ENCODE measurements around the gene FASTK.

The FASTK gene

DNA sequence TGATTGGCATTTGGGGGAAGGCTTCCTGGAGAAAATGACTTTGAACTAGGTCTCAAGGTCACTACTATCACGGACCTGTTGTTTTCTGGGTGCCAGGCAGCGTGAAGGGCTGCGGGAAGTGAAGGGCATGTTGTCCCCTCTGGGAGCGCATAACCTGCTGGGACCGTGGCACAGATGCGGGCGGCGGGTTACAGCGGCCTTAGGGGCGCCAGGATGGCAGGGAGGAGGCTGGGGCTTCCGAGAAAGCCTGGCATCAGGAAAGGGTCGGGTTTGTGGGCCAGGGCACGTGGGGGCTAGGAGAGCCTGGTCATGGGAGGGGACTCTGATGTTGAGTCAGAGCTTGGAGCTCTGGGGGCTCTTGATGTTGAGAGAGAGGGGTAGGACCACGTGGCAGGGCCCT is 15.1 kb downstream of the FASTK start:
- Mint-ChIP-seq H3K27ac (peak overlapping the region; percentile 30), H3K27me3 (no peaks in the 10 kb centered on the region), H3K9me3 (no peaks in the 10 kb centered on the region), H3K4me1 (peaks cover 15% of the 10 kb centered on the region), H3K4me3 (no peak overlapping the region), H3K36me3 (peaks cover 24% of the 10 kb centered on the region)
- CTCF ChIA-PET: no interaction called here
- no peak for DNase-seq

DNA sequence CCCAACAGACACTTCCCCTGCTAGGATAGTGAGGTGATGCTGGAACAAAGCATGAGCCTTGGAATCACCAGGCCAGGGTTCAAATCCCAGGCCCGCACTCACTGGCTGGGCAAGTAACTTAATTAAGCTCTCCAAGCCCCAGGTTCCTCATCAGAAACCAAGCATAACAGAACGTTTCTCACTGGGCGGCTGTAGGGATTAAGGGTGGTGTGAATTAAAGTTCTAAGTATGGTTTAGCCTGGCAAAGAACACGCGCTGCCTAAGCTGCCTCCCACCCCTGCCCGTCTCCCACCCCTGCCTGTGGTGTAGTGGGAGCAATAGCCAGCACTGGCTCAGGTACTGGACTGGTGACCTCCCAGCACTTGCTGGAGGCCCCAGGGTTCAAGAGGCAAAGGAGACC is 15.6 kb downstream of the FASTK start:
- H3K4me1 Mint-ChIP-seq: peaks cover 20% of the 10 kb centered on the region
- H3K36me3 Mint-ChIP-seq: peaks cover 24% of the 10 kb centered on the region
- H3K27me3 Mint-ChIP-seq: no peaks in the 10 kb centered on the region
- no peaks in the 10 kb centered on the region for H3K9me3 Mint-ChIP-seq
- no peak overlapping the region for H3K4me3 Mint-ChIP-seq
- DNase-seq: no peak
- H3K27ac Mint-ChIP-seq: no peak overlapping the region
- CTCF ChIA-PET: no interaction called here

DNA sequence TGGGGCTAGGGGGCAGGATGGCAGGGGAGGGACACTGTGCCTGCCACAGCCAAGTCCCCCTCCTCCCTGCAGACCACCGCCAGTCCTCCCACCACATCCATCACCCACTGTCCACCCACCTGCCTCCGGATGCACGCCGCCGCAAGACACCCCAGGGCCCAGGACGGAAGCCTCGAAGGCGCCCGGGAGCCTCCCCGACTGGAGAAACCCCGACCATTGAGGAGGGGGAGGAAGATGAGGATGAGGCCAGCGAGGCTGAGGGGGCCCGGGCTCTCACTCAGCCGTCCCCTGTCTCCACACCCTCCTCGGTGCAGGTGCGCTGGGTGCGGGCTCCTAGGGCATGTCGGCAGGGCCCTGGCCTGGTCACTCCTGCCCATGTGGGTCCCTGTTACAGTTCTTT is 16.2 kb downstream of the FASTK start:
- Mint-ChIP-seq H3K36me3 (peaks cover 24% of the 10 kb centered on the region), H3K27me3 (no peaks in the 10 kb centered on the region), H3K9me3 (no peaks in the 10 kb centered on the region), H3K4me1 (peaks cover 20% of the 10 kb centered on the region), H3K4me3 (no peak overlapping the region), H3K27ac (no peak overlapping the region)
- CTCF ChIA-PET: no interaction called here
- DNase-seq: no peak

DNA sequence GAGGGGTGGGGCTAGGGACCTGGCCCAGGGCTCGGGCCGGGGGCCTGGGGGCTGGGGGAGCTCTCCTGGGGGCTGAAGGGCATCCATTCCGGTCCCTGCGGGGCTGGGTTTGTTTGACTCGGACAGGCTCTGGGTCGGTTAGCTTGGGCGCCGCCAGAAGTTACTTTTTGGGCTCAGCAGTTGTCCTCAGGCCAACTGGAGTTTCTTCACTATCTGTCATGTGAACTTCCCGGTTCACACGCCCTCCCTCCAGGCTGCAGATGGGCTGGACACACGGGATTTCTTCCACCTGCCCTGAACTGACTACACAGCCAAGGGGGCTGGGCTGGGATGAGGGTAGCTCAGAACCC is 17.4 kb downstream of the FASTK start:
- Mint-ChIP-seq H3K27me3 (no peaks in the 10 kb centered on the region), H3K9me3 (no peaks in the 10 kb centered on the region), H3K36me3 (peaks cover 19% of the 10 kb centered on the region), H3K4me1 (peaks cover 31% of the 10 kb centered on the region), H3K27ac (no peak overlapping the region), H3K4me3 (no peak overlapping the region)
- no peak for DNase-seq
- CTCF ChIA-PET: interaction anchor here (1.1 kb wide), 1 partner anchor 13 kb away, joined by 3 read pairs; no protein-coding TSS in a partner anchor

DNA sequence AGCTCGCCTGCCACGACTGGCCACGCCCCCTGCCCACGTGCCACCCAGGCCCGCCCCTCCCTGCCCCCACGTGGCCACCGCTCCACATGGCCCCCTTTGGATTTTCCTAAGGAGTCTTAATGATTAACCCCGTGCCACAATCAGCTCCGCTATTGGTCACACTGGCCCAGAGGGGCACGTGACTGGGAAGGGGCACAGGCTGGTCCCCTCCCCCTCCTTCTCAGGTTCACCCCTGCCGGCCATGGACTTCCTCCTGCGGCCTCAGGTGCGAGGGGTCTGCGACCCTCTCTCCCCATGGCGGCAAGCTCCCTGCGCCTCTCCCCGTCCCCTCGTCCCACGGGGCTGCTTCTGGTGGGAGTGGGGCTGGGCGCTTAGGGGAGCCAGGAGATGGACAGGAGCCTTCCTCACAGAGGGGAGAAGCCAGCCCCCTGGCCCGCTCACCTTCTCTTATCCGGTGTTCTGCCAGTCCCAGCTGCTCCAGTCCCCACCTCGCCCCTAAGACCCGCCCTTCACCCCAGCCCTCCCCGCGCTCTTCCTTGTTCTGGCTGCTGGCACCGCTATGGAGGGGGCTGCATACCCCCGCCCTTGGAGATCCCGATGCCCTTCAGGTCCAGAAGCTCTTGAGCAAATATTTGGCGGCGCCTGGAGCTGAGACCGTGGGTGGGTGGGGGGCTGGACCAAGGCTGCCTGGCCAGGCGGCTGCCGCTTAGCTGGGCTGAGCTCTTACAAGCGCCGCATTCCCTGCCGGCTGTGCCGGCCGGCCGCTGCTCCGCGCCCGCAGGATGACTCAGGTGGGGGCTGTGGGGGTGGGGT is 18.0 kb downstream of the FASTK start:
- Mint-ChIP-seq H3K27me3 (no peaks in the 10 kb centered on the region), H3K36me3 (peaks cover 15% of the 10 kb centered on the region), H3K27ac (no peak overlapping the region), H3K4me3 (no peak overlapping the region), H3K4me1 (peaks cover 31% of the 10 kb centered on the region), H3K9me3 (no peaks in the 10 kb centered on the region)
- CTCF ChIA-PET: interaction anchor here (1.1 kb wide), 1 partner anchor 14 kb away, joined by 3 read pairs; no protein-coding TSS in a partner anchor
- DNase-seq: no peak

DNA sequence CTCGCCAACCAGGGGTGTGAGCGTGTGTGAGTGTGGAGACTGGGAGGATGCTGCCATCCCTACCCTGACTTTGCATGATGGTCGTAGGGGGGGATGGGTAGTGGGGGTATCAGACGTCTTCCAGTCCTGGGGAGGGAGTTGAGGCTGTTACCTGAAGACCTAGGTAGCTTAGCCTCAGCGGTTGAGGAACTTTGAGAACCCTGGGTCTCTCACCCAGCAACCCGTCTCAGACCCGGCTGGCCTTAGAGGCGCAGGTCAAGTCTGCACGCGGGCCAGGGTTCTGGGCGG is 18.6 kb downstream of the FASTK start:
- H3K4me1 Mint-ChIP-seq: peaks cover 36% of the 10 kb centered on the region
- CTCF ChIA-PET: no interaction called here
- H3K4me3 Mint-ChIP-seq: peak overlapping the region; percentile 96
- DNase-seq: no peak
- H3K27me3 Mint-ChIP-seq: no peaks in the 10 kb centered on the region
- peaks cover 12% of the 10 kb centered on the region for H3K36me3 Mint-ChIP-seq
- H3K9me3 Mint-ChIP-seq: no peaks in the 10 kb centered on the region
- no peak overlapping the region for H3K27ac Mint-ChIP-seq

DNA sequence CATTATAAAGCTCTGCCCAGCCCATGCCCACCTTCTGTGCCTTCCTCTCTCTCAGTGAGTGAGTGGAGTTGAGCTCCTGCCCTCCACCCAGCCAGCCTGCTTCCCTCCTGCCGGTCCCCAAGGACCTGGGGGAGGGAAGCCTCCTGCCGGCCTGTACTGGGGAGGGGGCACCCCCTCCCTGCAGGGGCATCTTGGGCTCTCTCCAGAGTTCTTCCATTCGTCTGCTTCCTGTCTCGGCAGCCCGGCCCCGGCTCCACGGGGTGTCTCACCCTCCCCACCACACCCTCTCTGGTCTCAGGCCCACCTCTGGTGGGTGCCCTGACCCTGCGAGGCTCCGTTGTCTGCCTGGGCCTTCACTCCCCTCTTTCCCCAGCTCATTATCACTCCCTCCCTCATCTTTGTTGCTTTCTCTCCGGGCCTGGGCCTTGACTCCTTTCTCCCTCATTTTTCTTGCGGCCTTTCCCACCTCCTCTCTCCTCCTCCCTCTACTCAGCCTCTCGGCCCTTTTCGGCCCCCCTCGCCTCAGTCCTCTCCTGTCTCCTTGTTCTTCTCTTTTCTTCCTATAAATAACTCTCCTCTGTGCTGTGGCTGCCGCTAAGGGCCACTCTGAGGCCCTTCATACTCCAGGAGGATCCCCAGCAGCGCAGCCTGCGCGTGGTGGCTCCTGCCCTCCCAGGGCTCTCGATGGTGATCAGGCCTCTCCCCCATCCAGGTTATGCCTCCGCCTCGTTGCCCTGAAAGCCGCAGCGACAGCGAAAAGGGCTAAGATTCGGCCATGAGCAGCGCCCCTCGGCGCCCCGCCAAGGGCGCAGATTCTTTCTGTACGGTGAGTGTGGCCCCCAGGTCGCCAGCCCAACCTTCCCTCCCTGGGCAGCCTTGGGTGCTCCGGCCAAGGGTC is 19.1 kb downstream of the FASTK start:
- no peak overlapping the region for H3K27ac Mint-ChIP-seq
- peaks cover 13% of the 10 kb centered on the region for H3K36me3 Mint-ChIP-seq
- H3K4me1 Mint-ChIP-seq: peaks cover 42% of the 10 kb centered on the region
- no peaks in the 10 kb centered on the region for H3K9me3 Mint-ChIP-seq
- DNase-seq: no peak
- H3K27me3 Mint-ChIP-seq: no peaks in the 10 kb centered on the region
- peak overlapping the region; percentile 96 for H3K4me3 Mint-ChIP-seq
- CTCF ChIA-PET: no interaction called here

DNA sequence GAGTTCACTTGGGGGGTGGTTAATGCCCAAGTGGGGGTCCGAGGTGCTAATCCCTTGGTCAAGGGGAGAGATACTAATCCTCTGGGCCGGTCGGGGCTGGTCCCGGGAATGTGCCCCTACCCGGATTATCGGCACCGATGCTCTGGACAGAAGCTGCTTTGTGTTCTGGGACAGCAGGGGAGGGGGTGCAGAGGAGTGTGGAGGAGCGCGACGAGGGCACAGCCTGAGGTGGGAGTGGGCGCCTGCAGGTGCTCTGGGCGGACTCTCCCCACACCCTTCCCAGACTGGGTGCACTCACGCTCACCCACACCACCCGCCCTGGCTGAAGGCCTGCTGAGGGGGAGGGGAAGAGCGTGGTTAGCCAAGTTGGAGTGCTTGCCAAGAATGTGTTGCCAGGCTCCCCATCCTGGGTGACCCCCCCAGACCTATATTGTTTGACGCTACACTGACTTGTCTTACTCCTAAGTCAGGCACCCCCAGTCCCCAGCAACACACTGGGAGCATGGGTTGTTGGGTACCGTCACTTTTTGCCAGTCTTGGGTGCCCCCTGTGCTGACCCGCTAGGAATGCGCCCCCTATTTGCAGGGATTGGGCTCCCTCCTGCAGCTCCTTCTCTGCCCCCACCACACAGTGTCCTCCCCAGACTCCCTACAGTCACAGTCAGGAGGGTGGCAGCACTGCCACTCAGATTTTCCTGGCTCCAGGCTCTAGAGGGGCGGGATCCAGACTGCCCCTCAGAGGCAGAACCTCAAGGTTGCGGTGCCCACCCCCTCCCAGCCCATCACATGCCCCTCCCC is 20.0 kb downstream of the FASTK start:
- H3K27me3 Mint-ChIP-seq: no peaks in the 10 kb centered on the region
- H3K9me3 Mint-ChIP-seq: no peaks in the 10 kb centered on the region
- H3K4me3 Mint-ChIP-seq: peak overlapping the region; percentile 96
- peaks cover 13% of the 10 kb centered on the region for H3K36me3 Mint-ChIP-seq
- H3K4me1 Mint-ChIP-seq: peaks cover 48% of the 10 kb centered on the region
- DNase-seq: peak; percentile 28
- H3K27ac Mint-ChIP-seq: peak overlapping the region; percentile 7
- CTCF ChIA-PET: interaction anchor here (0.6 to 1.8 kb wide), 5 partner anchors 16 to 55 kb away, joined by 3 to 7 read pairs (median 3); no protein-coding TSS in a partner anchor

DNA sequence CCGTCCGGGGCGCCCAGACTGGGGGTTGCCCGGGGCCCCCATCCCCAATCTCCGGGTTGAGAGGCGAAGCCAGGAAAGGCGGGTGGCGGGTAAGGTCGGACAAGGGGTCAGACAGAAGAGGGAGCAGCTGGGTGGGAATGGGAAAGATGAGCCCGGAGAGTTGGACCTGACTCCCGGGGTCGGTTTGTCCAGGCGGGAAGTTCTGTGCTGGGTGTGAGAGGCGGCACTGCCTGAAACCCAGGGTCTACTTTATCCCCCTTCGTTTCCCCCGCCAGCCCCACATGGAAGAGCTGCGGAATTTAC is 20.5 kb downstream of the FASTK start:
- Mint-ChIP-seq H3K27ac (peak overlapping the region; percentile 7), H3K4me3 (peak overlapping the region; percentile 96), H3K9me3 (no peaks in the 10 kb centered on the region), H3K36me3 (peaks cover 10% of the 10 kb centered on the region), H3K27me3 (no peaks in the 10 kb centered on the region), H3K4me1 (peaks cover 48% of the 10 kb centered on the region)
- CTCF ChIA-PET: interaction anchor here (0.7 to 1.8 kb wide), 4 partner anchors 17 to 51 kb away, joined by 3 to 7 read pairs (median 4); no protein-coding TSS in a partner anchor
- DNase-seq: no peak

DNA sequence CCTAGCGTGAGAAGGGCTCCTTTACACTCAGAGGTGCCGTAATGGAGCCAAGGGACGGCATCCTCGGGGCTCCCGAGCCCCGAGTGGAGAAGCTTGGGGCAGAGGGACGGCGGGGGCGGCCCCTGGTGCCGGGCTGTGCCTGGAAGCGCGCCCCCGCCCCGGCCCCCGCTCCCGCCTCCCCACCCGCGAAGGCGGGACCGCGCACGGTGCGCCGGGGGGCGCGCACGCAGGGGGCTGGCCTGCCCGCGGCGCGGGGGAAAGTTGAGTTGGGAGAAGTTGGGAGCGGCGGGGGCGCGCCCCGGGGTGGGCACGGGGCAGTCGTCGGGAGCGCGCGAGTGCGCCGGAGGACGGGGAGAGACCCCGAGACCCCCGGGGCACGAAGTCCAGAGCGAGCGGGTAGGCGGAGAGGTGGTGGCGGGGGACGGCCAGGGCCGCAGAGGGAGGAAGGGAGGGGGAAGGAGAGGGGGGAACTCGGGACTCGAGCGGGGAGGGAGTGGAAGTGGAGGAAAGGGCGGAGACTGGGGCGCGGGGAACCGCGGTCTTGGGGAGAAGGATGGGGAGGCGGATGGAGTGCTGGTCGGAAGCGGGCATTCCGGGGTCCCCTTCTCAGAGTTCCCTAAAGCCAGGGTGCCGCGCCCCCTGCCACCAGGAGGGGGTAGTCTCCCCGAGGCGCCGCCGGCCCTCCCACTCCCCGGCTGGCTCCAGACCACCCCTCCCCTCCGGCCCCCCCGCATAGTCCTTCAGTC is 21.1 kb downstream of the FASTK start, which contains the start of gene SLC4A2:
Gene SLC4A2, plus strand, starts transcription at position 223 of the 746 bp plus-strand sequence. CDS start 2,399 bp downstream, outside the sequence.
- peaks cover 8% of the 10 kb centered on the region for H3K36me3 Mint-ChIP-seq
- peak within 1 kb of the TSS; percentile 96 for H3K4me3 Mint-ChIP-seq
- peak within 1 kb of the TSS; percentile 94 for H3K27ac Mint-ChIP-seq
- peaks cover 48% of the 10 kb centered on the region for H3K4me1 Mint-ChIP-seq
- no peaks in the 10 kb centered on the region for H3K9me3 Mint-ChIP-seq
- CTCF ChIA-PET: interaction anchor here (0.7 to 1.8 kb wide), 2 partner anchors 40 to 51 kb away, joined by 3 to 7 read pairs; no protein-coding TSS in a partner anchor
- H3K27me3 Mint-ChIP-seq: no peaks in the 10 kb centered on the region
- peak; percentile 79 for DNase-seq

DNA sequence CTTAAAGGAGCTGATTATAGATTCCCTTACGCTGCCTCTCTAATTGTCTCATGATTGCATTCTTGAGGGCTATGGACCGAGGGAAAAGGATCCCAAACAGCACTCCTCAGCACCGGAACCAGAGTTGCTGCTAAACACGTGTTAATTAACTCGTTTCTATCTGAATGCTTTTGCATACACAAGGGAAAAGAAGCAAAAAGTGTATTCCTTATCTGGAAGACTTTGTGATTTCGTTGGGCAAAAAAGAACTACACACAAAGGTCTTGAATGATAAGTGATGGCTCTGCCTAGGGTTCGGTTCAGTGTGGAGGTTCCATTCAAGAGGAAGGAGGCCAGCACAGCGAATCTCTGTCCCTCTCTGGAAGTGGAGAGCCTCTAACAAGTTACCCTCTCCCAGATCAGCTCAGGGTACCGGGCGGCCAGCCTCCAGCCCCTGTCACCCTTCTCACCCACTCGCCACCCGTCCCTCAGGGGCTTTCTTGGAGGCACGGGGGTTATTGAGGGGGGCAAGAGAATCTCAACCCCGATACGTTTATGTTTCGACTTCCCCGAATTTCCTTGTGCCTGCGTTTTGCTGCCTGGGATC is 21.7 kb downstream of the FASTK start:
- Mint-ChIP-seq H3K36me3 (peaks cover 6% of the 10 kb centered on the region), H3K4me1 (peaks cover 50% of the 10 kb centered on the region), H3K27me3 (no peaks in the 10 kb centered on the region), H3K9me3 (no peaks in the 10 kb centered on the region), H3K4me3 (peak overlapping the region; percentile 96), H3K27ac (peak overlapping the region; percentile 94)
- CTCF ChIA-PET: interaction anchor here (1.8 kb wide), 1 partner anchor 52 kb away, joined by 7 read pairs; no protein-coding TSS in a partner anchor
- DNase-seq: peak; percentile 38

DNA sequence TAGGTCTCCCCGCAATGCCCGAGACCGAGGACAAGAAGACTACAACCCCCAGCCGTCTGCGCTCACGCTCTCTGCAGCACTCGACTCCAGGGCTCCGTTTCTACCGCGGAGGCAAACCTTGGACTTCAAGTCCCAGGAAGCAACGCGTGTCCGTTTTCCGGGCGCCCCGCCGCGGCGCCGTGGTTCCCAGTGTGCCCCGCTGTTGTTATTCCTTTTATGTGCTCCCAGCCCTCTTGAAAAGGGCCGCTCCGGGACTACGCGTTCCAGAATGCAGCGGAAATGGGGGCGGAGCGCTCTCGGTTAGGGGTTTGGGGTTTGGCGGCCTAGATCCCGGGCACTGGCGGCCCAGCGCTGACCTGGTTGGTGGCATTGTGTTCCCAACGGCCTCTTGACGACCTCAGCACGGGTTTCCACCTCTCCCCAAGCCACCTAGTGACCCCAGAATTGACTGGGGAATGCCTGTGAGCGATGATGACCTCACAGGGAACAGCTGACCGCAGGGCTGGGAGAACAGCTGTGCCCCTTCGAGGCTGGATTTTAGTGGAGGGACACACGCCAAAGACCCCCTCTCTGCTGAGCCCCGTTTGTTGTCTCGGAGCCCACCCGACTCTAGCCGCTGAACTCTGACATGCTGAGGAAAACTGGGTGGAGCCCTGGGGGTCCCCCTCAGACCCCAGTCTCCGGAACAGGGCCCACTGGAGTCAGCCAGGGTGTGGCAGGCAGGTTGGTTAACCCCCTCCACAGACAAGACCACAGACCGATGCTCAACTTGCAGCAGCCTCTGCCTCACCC is 22.4 kb downstream of the FASTK start:
- H3K27me3 Mint-ChIP-seq: no peaks in the 10 kb centered on the region
- CTCF ChIA-PET: no interaction called here
- H3K36me3 Mint-ChIP-seq: peaks cover 2% of the 10 kb centered on the region
- H3K4me3 Mint-ChIP-seq: peak overlapping the region; percentile 96
- peak overlapping the region; percentile 94 for H3K27ac Mint-ChIP-seq
- no peaks in the 10 kb centered on the region for H3K9me3 Mint-ChIP-seq
- H3K4me1 Mint-ChIP-seq: peaks cover 55% of the 10 kb centered on the region
- peak; percentile 99 for DNase-seq

Measured in activated naive CD4-positive, alpha-beta T cell treated with anti-CD3 and anti-CD28 coated beads, Interleukin-2, amount 10 ng/mL, durations not matched to agents 7 days and 5 days (primary cell).